ENCODE results near the gene SLC35E1.

- TF ChIP-seq SMAD3 (CRISPR knock-in tag; IDR thresholded peaks at IDR 0.05; ENCODE audit: borderline replicate concordance) (no peak), SOX15 (CRISPR knock-in tag; IDR thresholded peaks at IDR 0.05) (no peak)
- TF ChIP-seq, protein P1, sequence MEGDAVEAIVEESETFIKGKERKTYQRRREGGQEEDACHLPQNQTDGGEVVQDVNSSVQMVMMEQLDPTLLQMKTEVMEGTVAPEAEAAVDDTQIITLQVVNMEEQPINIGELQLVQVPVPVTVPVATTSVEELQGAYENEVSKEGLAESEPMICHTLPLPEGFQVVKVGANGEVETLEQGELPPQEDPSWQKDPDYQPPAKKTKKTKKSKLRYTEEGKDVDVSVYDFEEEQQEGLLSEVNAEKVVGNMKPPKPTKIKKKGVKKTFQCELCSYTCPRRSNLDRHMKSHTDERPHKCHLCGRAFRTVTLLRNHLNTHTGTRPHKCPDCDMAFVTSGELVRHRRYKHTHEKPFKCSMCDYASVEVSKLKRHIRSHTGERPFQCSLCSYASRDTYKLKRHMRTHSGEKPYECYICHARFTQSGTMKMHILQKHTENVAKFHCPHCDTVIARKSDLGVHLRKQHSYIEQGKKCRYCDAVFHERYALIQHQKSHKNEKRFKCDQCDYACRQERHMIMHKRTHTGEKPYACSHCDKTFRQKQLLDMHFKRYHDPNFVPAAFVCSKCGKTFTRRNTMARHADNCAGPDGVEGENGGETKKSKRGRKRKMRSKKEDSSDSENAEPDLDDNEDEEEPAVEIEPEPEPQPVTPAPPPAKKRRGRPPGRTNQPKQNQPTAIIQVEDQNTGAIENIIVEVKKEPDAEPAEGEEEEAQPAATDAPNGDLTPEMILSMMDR (IDR thresholded peaks at IDR 0.05), result no peak
Observed at GRCh38 chr19:16619457-16619856, 47.2 kb upstream of the SLC35E1 start.
